GM19372 (cell line): Measurements from ENCODE around the gene ZDHHC8.

Experiments used
- ATAC-seq: cut with Tn5 transposase; IDR thresholded peaks from one replicate; pipeline ENCODE4 v1.9.1; 2021; ENCODE audit warnings: mild to moderate bottlenecking, low read depth, moderate library complexity; ENCODE audit not compliant: unreplicated experiment

ZDHHC8 gene

DNA sequence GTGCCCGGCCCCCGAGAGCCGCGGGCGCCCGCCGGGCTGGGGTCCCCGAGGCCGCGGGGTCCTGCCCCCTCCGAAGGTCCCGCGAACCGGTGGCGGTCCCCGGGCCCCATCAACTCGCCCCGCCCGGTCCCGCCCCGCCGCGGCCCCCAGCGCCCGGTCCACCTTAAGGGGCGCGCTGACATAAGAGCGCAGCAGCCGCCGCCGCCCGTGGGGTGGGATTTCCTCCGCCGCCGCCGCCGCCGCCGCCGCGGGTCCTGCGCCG, at the start of gene ZDHHC8:
Gene ZDHHC8, plus strand, starts transcription at position 208 of the 262 bp plus-strand sequence. CDS start 144 bp downstream, outside the sequence.
- peak; percentile 52 for ATAC-seq

DNA sequence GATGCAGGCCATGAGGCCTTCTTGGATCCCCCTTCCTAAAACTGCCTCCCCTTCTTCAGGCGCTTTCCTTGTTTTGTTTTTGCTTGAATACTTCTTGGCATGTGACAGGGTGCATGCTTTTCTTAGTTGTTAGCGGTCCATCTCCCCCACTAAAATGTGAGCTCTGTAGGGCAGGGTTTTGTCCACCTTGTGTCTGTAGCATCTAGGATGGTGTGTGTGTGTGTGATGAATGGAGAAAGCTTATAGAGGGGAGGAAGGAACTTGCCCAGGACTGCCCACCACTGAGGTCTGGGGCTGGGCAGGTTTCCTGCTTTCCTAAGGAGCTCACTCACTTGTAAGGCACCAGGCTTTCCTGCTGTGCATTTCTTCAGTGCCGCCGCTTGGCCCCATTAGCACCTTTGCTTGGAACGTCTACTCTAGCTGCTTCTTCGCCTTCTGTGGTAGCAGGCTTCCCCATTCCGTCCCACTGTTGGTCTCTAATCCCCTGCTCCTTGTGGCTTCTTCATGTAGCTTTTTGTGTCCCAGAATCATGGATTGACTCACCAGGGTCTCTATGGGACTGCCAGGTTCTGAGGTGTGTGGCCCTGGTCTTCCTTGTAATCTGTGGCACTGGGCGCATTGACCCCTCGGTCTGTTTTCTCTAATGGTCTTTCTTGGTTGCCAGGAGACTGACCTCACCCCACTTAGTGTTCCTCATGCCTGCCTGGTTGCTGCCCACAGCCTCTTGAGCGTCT, 48.3 kb upstream of the ZDHHC8 start:
- ATAC-seq = no peak

DNA sequence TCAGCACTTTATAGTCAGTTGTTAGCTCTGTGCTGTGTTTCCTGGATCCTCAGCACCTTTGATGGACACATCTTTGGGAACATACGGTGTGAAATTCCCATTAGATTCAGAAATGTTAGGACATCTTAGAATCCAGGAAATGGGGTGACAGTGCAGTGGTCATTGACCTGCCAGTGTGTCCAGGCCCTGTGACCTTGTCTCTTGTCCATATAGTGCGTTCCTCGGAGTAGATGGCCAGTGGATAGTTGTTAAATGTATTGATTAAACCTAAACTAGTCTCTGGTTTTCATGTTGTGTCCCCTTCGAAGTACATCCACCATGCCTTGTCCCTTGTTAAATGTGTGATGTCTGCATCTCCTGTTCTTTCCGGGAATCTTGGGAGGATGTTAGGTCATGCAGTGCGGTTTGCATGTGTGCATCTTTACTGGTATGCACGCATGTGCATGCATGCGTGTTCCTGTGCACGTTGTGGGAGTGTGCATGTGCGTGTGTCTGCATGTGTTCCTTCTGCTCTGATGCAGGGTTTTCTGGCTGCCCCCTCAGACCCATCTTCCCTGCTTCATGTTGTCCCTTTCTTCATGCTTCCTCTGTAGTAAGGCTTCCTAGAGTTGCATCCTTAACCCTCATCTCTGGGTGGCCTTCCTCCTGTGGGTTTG, 47.6 kb upstream of the ZDHHC8 start:
- no peak for ATAC-seq

- no peak for ATAC-seq
Observed at GRCh38 chr22:20084547-20085413, 46.8 kb upstream of the ZDHHC8 start.

- no peak for ATAC-seq
Observed at GRCh38 chr22:20085651-20086050, 46.0 kb upstream of the ZDHHC8 start.

DNA sequence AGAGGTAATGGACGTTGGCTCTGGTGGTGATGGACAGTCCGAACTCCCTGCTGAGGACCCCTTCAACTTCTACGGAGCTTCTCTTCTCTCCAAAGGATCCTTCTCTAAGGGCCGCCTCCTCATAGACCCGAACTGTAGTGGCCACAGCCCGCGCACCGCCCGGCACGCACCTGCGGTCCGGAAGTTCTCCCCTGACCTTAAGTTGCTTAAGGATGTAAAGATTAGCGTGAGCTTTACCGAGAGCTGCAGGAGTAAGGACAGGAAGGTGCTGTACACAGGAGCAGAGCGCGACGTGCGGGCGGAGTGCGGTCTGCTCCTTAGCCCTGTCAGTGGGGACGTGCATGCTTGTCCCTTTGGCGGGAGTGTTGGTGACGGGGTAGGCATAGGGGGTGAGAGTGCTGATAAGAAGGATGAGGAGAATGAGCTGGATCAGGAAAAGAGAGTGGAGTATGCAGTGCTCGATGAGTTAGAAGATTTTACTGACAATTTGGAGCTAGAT, 45.5 kb upstream of the ZDHHC8 start:
- no peak for ATAC-seq

DNA sequence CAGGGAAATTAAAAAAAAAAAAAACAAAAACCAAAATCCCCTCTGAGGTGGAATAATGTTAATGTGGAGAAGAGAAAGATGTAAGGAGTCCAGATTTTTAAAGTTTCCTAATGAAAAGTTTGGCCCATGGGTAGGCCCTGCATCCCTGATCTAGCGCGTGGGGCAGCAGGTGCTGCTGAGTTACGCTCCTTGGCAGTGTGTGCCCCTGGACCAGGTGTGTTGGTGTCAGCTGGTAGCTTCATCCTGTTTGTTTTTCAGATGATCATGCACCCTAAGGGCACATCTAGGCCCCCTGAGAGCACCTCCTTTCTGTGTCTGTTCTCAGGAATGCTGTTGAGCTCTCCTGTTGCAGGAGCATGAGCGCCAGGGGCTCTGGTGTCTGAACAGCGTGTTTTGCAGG, 44.8 kb upstream of the ZDHHC8 start:
- ATAC-seq = no peak

GRCh38 chr22:20087319-20088262, 44.0 kb upstream of the ZDHHC8 start:
- ATAC-seq = no peak

- no peak for ATAC-seq
Observed at GRCh38 chr22:20088263-20088648, 43.3 kb upstream of the ZDHHC8 start.

GRCh38 chr22:20089226-20089976, 42.2 kb upstream of the ZDHHC8 start:
- no peak for ATAC-seq

DNA sequence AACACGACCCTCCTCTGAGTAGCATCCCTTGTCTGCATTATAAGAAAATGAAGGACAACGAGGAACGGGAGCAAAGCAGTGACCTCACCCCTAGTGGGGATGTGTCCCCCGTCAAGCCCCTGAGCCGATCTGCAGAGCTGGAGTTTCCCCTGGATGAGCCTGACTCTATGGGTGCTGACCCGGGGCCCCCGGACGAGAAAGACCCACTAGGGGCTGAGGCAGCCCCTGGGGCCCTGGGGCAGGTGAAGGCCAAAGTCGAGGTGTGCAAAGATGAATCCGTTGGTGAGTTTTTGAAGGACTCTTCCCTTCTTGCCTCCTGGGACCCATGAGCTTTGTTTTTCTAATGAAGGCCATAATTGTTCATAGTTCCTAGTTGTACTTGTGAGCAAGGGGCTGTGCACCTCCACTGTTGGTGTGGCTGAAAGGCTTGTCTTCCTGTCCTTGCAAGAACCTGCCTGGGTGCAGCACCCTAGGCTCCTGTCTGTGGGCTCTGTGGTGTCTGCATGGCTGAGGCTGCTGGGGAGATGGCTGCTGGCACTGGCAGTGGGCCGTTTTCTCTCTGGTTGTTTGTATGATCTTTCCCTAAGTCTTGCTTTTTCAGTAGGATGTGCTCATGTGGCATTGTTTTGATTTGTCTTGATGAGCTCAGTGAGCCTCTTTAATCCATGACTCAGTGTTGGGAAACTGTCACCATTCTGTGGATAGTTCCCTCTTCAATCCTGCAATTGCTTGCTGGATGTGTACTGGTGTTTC, 41.5 kb upstream of the ZDHHC8 start:
- ATAC-seq = no peak

DNA sequence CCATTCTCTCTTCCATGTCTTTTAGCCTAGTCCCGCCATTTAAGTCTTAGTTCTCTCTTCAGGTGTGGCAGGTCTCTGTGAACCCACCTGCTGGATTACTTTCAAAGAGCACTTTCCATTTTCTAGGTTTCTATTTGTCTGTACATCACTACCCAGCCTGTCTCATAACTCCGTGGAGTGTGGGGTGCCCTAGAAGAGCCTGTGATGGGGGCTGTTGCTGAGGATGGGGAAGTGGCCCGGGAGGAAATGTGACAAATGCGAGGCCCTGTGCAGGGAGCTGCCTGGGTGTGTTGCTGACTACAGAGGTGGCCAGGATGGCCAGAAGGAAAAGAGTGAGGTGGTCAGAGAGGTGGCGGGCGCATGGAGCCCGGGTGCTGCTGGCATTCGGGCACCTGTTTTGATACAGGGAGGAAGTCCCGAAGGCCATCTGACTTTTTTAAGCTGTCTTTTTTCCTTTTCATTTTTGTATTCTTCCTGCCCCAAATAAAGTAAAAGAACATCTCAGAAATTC, 40.8 kb upstream of the ZDHHC8 start:
- ATAC-seq = no peak

GRCh38 chr22:20091690-20092476, 39.7 kb upstream of the ZDHHC8 start:
- ATAC-seq = no peak

GRCh38 chr22:20092477-20092854, 39.1 kb upstream of the ZDHHC8 start:
- ATAC-seq = no peak

- ATAC-seq = no peak
Observed at GRCh38 chr22:20093418-20094196, 38.0 kb upstream of the ZDHHC8 start.

DNA sequence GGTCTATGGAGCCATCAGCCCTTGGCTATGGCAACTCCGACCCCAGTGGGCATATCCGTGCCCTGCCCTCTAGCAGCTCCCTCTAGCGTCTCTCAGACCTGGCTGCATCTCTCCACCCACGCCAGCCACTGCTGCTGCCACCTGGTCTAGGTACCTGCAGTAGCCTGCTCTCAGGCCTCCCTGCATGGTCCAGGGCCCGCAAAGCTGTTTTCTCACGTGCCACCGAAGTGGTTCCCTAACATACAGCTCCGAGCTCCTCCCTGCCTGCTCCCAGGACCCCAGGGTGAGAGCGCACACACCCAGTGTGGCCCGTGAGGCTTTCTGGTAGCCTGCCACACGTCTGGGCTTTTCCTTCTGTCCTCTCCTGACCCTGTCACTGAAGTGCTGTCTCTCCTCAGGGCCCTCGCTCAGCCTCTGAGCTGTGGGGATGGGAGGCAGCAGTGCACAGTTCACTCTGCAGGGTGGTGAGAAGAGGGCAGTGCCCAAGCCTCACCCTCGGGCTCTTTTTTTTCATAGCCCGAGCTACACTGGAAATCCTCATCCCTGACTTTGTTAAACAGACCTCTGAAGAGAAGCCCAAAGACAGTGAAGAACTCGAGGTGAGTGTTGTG, 37.3 kb upstream of the ZDHHC8 start:
- no peak for ATAC-seq

DNA sequence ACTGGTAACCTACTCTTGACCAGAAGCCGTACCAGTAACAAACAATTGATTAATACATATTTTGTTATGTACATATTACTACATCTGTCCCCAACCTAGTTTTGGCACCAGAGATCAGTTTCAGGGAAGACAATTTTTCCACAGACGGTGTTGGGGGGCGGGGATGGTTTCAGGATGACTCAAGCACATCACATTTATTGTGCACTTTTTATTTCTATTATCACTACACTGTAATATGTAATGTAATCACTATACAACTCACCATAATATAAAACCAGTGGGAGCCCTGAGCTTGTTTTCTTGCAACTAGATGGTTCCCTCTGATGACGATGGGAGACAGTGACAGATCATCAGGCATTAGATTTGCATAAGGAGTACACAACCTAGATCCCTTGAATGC, 36.1 kb upstream of the ZDHHC8 start:
- ATAC-seq = no peak
